ENCODE measurements around the gene SP2. TPM values are rescaled to one million over a fixed set of nuclear protein-coding genes. Genes with fewer than 3 reads are reported as not detected.

SP2 gene
- polyA plus RNA-seq, 3 donors, result 23.0 to 27.2 (median 23.4) TPM

DNA sequence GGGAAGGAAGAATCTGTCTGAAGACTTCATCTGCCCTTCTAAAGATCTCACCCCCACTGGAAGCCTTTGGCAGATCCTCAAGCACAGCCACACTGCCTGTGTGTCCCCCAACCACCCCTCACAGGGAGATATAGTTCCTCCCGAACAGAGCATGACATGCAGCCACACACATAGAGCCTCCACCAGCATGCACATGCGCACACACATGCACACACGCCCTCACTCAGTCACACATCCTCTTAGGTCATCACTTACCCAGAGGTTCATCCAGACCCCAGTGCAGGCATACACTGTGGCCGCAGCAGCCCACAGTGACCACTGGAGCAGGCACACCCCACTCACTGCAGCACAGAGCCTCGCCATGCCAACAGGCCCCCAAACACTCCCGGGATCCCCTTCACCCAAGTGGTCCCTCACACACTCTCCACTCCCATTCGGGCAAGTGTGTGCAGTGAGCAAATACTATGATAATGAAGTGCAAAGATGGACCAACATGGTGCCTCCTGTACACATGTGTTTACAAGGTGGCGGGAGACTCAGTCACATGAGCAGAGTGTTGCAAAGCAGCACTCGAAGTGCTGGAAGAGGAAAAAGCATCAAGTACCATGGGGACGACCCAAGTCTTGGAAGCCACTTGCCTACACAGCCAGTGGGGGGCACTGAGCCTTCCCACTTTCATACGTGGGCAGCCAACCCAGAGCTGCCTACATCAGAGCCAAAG, 28.1 kb upstream of the SP2 start:
- no peak for DNase-seq

DNA sequence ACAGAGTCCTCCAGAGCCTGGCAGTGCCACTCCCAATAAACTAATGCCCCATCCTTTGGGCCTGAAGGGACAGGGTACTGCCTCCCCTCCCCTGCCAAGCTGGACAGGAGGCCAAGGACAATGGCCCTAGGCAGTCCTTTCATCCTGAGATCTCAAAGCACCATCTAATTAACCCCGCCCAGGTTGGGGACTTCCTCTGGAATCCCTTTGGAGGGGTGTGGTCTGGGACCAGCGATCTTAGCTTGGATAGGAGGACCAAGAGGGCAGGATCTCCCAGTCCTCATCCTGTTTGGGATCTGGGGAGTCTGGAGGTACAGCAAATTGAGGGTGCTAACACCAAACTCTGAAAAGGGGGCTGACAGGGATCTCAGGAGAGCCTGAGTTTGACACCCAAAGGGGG, 26.9 kb upstream of the SP2 start:
- no peak for DNase-seq

DNA sequence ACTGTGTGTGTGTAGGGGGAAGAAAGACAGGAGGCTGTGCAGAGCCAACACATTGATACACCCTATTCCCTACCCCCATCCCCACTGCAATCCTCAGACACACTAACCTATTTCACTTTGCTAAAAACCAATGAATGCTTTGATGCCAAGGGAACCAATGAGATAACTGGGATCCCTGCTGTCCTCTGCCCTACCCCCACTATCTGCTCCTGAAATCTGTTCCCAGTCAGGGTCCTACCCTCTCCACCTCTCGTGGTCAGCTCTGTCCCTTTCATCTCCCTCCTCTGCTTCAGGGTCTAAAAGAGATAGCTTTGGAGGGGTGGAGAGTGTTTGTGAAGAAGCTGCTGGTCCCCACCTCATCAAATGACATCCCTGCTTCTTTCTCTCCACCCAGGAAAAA, 26.0 kb upstream of the SP2 start:
- DNase-seq, result no peak

DNA sequence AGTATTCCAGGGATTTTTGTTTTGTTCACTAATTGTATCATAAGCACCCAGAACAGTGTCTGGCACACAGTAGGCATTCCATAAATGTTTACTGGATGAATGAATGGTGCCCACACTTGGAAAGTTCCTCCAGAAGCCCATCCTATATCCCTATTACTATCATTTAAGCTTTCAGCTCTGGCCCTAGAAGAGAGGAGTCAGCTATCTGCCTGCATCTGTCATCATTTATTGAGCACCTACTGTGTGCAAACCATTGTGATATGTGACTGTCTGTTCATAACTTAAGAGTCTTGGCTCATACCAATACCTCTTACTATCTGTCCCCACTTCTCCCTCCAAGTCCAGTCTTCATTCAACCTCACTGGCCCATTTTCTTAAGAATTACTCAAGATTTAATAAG, 25.0 kb upstream of the SP2 start:
- DNase-seq, result no peak

DNA sequence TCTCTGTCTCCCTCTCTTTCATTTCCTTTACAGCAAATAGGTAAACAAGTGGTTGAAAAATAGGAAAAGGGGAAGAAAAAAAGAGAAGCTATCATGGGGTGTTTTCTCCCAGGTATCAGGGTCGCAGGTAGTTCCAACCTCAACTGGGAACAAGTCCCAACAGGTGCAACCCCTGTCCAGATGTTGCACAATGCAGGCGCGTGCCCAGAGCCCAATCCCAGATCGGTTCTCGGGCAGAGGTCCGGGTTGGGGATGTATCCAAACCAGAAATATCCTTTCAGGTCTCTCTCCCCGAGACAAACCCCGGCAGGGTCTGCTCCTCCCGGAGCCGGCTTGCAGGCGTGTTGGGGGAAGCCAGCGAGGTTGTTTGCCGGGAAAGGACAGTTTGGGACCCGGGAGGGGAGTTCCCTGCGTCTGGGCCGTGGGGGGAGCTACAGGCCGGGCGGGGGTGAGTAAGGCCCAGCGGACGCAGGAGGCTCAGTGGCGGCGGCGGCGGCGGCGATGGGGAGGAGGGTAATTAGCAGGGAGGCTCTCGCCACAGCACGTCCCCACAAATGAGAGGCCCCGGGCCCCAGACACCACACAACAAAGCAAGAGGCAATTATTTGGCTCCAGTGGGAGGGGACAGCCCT, 23.9 kb upstream of the SP2 start:
- no peak for DNase-seq

DNA sequence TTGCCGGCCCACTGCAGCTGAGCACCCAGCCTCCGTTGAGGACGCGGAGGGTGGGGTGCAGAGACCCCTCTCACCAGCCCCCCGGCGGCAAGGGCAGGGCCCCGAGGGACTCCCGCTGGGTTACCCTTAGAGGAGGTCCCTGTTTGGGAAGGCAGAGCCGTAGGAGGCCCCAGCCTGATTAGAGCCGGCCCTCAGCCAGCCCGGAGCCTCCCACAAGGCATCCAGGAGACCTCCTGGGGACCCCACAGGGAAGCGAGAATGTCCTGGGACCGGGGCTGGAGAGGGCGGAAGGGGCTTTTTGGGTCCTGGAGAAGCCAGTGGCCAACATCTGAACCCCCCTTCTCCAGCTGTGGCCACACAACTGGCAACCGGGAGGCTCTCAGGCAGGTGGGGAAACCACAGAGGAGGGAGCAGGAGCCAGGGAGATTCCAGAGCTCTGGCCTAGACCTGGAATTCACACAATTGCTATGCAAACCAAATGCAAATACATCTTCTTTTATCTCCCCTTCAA, 23.3 kb upstream of the SP2 start:
- no peak for DNase-seq

DNA sequence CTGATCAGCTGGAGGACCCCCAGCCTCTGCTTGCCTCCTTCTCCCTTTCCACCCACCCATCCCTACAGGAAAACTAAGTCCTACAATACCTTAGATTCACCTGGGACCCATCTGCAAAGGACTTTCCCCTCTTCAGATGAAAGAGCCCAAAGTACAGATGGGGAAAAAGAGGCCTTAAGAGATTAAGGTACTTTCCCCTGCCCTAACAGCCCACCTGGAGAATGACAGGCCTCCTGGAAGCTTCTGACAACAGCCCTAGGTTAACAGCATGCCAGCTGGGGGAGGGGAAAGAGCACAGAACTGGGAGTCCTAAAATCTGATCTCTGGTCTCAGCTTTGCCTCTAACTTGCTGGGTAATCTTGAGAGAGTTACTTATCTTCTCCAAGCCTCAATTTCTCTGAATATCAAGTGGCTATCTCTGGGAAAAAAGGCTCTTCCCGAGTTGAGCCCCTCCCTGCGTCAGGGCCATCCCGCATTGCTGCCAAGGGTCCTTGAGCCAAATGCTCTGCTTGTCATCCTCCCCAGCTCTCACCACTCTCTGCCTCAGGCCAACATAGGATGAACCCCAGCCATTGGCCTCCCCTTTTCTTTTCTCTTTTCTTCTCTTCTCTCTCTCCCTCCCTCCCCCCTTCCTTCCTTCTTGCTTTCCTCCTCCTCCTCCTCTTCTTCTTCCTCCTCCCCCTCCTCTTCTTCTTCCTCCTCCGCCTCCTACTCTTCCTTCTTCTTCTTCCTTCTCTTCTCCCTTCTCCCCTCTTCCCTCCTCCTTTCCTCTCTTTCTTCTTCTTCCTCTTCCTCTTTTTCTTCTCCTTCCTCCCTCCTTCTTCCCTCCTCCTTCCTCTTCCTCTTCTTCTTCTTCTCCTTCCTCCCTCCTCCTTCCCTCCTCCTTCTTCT, 22.6 kb upstream of the SP2 start:
- no peak for DNase-seq

DNA sequence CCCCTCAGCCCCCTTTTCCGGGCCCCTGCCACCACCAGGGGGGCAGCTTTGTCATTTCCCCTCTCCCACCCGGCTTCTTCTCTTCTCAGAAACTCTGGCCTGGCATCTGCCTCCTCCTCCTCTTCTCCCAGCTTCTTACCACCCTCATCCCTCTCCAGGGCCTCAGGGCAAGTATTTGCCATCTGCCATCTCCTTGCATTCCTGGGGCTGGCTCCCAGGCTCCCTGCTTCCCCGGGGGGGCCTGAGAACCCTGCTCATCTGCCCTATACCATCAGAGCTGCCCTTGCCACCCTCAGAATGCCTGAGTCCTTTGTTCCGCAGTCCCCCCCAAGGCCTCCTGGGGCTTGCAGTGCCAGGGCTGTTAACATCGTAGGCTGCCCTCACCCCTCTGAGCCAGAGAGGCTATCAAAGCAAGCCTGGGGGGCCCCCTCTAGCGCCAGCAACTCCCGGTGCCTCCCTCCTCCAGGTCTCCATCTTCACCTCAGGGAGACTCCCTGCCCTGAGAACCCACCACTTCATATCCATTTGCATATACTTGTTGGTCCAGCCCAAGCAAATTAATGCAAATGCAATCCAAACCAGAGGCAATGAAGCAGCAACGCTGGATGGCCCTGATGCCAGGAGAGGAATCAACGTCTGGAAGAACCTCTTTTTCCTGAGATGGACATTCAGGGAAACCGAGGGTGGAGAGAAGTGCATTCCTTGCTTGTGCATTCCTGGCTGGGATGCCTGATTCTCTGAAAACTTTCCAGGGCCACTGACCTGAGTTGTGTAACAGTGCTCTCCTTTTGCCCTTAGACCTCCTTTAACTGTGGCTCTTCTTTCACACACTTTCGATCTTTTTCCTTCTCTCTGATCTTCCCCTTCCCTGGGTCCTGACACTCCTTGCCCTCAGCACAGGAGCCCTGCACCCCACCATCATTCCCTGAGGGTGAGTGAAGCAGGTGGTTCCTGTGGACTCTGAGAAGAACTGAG, 20.7 kb upstream of the SP2 start:
- no peak for DNase-seq

DNA sequence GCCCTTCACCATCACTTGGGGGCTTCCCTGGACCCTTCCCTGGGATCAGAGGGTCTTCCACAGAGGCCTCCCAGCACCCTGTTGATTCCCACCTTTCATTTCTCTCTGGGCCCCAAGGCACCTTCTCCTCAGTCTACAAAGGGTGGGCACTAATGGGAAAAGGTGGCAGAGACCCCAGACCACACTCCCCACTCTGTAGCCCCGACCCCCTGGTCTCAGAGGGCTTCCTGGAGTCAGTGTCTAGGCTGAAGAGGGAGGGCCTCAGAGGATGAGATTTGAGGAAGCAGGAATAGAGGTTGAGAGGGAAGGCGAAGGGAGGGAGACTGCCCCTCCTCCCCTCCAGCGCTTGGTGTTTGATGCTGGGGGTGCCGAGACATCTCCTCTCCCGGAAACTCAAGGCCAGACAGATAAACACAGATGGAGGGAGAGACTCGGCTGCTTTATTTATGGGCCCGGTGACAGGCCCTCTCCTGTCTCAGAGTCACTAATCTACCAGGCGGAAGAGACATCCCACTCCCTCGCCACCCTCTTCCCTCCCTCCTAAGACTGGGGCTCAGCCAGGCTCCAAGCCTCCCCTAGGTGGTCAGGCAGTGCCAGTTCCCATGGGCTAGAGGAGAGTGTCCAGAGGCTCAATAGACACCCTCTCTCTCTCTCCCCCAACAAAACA, 18.5 kb upstream of the SP2 start:
- peak; percentile 89 for DNase-seq

DNA sequence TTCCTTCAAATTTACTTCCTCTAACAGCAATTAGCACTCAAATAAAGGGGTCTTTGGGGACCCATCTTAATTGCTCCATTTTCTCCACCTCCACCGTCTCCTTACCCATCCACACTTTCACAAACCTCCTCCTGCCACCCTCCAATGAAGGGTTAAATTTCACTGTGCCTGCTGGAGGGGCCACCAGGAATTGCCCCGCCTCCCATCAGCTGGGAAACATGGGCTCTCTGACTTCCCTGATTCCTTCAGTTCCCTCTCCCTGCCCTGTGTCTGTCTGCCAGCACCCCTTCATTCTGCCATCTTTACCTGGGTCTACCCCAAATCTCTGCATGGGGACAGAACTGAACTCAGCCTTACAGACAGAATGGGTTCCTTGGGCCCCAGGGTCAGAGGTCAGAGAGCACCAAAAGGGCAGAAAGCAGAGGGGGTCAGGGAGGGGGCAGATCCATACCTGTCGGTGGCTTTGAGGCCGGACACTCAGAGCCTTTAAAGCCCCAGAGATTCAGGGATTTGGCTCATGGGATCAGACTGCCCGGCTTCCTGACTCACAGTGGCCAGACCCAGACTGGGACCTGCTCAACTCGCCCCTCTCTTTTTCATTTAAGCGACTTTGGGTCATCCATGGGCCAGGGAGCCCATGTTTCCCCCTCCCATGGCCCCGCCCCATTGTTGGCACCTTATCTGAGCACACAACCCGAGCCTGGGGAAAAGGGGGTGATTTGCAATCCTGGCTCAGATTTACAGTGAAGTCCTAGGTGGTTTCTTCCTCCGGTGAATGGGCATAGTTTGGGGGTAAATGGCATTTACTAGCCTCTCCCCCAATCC, 17.6 kb upstream of the SP2 start:
- DNase-seq, result no peak

DNA sequence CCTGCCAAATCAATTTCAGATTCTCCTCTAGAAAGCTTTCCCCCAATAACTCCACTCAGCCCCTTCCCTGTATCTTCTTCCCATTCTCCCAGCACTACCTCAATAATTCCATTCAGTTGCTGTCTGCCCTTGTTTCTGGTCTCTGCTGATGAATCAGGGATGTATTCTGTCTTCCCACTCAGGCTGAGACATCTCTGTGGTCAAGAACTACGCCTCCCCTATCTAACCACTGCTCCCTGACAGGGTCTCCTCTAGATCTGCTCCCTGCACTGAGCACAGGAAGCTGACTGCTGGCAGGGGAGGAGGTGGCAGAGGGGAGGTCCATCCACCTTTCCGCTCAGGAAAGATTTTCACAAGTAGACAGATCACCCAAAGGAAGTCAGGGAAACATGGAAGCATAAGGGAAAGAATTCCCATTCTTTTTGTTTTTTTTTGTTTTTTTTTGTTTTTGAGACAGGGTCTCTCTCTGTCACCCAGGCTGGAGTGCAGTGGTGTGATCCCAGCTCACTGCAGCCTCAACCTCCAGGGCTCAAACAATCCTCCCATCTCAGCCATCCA, 16.9 kb upstream of the SP2 start:
- DNase-seq, result no peak

DNA sequence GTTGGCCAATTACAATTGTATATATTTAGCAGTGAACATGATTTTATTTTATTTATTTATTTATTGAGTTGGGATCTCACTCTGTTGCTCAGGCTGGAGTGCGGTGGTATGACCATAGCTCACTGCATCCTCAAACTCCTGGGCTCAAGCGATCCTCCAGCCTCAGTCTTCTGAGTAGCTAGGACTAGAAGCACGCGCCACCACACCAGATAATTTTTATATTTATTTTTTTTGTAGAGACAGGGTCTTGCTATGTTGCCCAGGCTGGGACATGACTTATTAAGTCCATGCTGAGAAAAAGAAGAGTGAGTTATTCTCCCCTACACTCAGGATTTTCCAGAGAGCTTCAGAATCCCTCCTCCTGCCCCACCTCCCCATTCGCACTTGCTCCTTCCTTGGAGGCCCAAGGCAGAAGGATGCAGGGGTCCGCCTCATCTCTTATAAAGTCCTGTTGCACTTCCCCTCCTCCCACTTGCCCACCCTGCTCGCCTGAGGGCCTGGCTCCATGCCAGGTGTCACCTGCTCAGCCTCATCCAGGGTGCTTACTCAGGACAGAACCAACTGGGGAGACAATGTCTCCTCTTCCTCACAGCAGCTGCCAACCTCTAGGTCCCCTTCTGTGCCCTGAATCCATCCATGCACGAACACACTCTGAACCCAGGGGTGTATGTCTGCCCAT, 16.1 kb upstream of the SP2 start:
- no peak for DNase-seq

DNA sequence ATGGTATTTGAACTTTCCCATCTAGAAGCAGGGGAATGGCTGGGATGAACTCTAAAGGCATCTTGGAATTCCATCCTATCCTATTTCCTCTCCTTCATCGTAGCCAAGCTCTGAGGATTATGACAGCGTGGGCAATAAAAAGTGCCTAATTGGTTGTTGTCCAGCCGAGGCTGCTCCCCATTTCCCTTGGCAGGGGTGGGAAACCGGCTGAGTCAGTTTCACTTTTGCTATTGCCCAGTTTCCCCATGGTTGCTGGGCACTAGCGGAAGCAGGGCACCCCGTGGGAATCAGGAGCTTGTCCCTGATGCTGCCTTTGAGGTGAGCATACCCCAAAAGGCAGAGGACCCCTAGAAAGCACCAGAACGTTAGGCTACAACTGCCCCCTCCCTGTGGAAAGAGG, 13.8 kb upstream of the SP2 start:
- DNase-seq, result no peak

DNA sequence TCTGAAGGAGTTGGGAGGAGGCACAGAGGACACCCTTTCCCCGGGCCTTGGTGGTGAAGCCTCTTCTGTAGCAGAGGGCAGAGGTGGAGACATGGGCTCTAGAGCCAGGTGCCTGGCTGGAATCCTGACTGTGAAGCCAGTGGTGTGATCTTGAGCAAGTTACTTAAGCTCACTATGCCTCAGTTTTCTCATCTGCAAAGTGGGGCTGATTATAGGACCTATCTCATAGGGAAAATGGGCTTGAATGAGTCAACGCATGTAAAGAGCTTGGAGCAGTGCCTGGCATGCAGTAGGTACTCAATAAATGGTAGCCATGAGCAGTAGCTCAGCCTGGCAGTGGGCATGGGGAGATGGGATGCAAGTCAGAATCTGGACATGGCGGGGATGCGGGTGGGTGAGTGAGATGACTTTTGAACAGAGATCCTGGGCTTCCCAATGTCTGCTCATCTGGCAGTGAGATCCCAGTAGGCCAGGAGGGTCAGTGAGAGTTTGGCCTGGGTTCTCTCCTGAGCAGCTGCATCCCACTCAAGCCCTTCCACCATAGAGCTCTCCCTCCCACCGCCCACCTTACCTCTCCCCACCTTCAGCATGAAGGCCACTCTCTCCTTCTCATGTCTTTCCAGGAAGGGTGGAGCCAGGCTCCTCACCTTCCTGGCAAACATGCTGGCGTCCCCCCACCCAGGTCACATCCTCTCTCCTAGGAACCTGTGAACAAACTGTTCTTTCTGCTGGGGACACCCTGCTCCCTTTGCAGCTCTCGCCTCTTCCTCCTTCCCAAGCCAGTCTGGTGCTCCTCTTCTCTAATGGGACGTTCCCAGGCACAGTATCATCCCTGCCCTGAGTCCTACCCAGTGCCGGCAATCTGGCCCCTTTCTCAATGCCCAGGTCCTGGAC, 13.1 kb upstream of the SP2 start:
- DNase-seq, result no peak

DNA sequence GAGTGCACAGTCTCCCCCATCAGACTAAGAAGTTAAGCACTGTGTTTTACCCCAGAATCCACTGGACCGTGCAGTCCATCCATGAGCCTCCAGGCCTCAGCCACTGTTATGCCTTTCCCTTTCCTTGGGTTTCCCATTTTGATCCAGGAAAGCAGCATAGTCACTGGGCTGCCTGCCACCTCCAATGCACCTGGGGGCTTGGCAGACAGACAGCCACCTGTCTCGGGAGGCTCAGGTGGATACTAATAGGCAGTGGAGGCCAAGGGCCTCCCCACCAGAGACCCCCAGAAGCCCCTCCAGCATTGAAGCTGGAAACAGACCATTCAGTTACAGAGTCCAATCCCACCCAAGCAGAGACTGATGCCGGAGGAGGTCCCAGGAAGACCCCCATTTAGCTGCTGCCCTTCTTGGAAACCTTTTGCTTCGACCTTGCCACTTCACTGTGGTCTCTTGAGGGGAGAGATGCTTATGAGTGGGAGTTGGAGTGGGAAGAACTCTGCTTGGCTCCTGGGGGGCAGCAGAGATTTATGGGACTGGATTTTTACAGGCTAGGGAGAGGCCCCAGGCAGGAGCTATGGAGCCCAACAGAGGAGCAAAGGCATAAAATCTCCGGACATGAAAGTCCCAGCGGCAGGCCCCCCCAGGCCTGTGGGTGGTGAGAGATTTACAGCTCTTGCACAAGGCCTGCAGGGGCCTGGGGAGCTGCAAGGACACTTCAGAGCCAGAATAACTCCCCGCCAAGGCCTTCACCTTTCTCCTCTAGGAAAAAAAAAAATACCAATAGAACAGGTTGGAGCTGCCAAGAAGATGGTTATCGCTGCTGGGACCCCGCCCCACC, 12.2 kb upstream of the SP2 start:
- DNase-seq, result peak; percentile 48

DNA sequence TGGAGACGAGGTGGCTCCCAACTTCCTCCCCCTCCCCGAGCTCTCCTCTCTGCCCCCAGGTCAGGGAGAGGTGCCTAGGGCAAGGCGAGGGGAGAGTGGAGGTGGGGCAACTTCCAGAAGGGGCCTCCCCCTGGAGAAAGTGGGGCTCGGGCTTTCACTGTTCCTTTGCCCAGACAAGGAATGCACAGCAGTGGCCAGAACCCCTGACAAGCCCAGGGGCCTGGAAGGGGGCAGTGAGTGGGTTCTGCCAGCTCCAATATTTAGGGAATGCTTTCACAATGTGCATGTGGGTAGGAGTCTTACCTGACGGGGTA, 11.7 kb upstream of the SP2 start:
- DNase-seq, result no peak

Measured in renal pelvis (tissue), 4 donors.